SK-N-SH (cell line): ENCODE measurements around the gene PPM1E. TPM values are rescaled to one million over a fixed set of nuclear protein-coding genes. Genes with fewer than 3 reads are reported as not detected.
"Not testable (repeated sequence)": the region's sequence is repeated elsewhere in the genome, so short reads cannot be mapped to it uniquely, and the experiment has no call there.

Experiments
- CTCF ChIA-PET: fragments of 300-600, 350-600 bp; formaldehyde crosslinking; extraction: SDS; loops from one replicate; lab custom pipeline; 2021; lab: Yijun Ruan, JAX
- POLR2A ChIA-PET: fragments of 350-600 bp; sonication (Branson Sonifier 250); formaldehyde crosslinking; extraction: SDS; loops from one replicate; lab custom pipeline; 2020; ENCODE audit warnings: antibody characterized with exemption, inconsistent platforms; lab: Yijun Ruan, JAX
- DNase-seq: peaks from one replicate; pipeline ENCODE4 v3.0.0; 2012
- H2AFZ ChIP-seq: fragments of 200-600 bp; sonication (generic); 2 replicates; pipeline ENCODE4 v1.8.1; 2016; ENCODE audit warnings: antibody characterized with exemption, mild to moderate bottlenecking, low read depth
- H3F3A ChIP-seq: fragments of 200-600 bp; sonication (generic); replicated peaks from 2 replicates; pipeline ENCODE3; 2016; ENCODE audit warnings: antibody characterized with exemption, mild to moderate bottlenecking; ENCODE audit not compliant: insufficient read depth
- H3K27ac ChIP-seq, 2 experiments: fragments of 200-500 bp in 1 of 2; fragments of 200-600 bp in 1 of 2; sonication (Bioruptor generic) in 1 of 2; sonication (generic), shearing (Covaris generic) in 1 of 2; 2 replicates each; pipeline versions ENCODE4 v1.5.1 to v1.6.1; 2014 to 2016; ENCODE audit warnings: low read depth in 2 of 2, inconsistent platforms in 1 of 2, low read length in 1 of 2, mild to moderate bottlenecking in 1 of 2, mixed read lengths in 1 of 2
- H3K27me3 ChIP-seq: fragments of 200-600 bp; sonication (generic), shearing (Covaris generic); 2 replicates; pipeline ENCODE4 v1.6.1; 2016; ENCODE audit warnings: mixed run types; ENCODE audit not compliant: insufficient read depth
- H3K36me3 ChIP-seq, 2 experiments: fragments of 200-500 bp in 1 of 2; fragments of 200-600 bp in 1 of 2; sonication (Bioruptor generic) in 1 of 2; sonication (generic) in 1 of 2; replicated peaks in 1 of 2; 2 replicates each; pipeline versions ENCODE3 to v1.5.1; 2014 to 2016; ENCODE audit warnings: low read length in 1 of 2, mild to moderate bottlenecking in 1 of 2; ENCODE audit not compliant: insufficient read depth in 2 of 2, control insufficient read depth in 1 of 2
- H3K4me1 ChIP-seq, 2 experiments: fragments of 200-500 bp in 1 of 2; fragments of 200-600 bp in 1 of 2; sonication (Bioruptor generic) in 1 of 2; sonication (generic), shearing (Covaris generic) in 1 of 2; 2 replicates each; pipeline versions ENCODE4 v1.5.1 to v1.6.1; 2014 to 2016; ENCODE audit warnings: low read depth in 1 of 2, low read length in 1 of 2, mixed run types in 1 of 2; ENCODE audit not compliant: insufficient read depth in 2 of 2, control insufficient read depth in 1 of 2
- H3K4me2 ChIP-seq: fragments of 200-600 bp; sonication (generic), shearing (Covaris generic); 2 replicates; pipeline ENCODE4 v1.6.1; 2017; ENCODE audit warnings: mixed run types
- H3K4me3 ChIP-seq, 2 experiments: fragments of 200-500 bp in 1 of 2; fragments of 200-600 bp in 1 of 2; sonication (Bioruptor generic) in 1 of 2; sonication (generic), shearing (Covaris generic) in 1 of 2; 2 replicates each; pipeline versions ENCODE4 v1.5.1 to v1.8.1; 2014 to 2016; ENCODE audit warnings: low read depth in 2 of 2, inconsistent platforms in 1 of 2, low read length in 1 of 2, mild to moderate bottlenecking in 1 of 2, mixed read lengths in 1 of 2, moderate library complexity in 1 of 2
- H3K79me2 ChIP-seq: fragments of 200-600 bp; sonication (generic); 2 replicates; pipeline ENCODE4 v1.8.1; 2017; ENCODE audit warnings: mild to moderate bottlenecking; ENCODE audit not compliant: insufficient read depth
- H3K9ac ChIP-seq: fragments of 200-600 bp; sonication (generic); 2 replicates; pipeline ENCODE4 v1.6.1; 2017; ENCODE audit warnings: mixed run types
- H3K9me2 ChIP-seq: fragments of 200-600 bp; sonication (generic); 2 replicates; pipeline ENCODE4 v1.6.1; 2017; ENCODE audit warnings: mixed run types
- H3K9me3 ChIP-seq: fragments of 200-600 bp; sonication (generic); 2 replicates; pipeline ENCODE4 v1.6.1; 2017; ENCODE audit warnings: mixed run types, mild to moderate bottlenecking, moderate library complexity
- H4K20me1 ChIP-seq: fragments of 200-600 bp; sonication (generic); 2 replicates; pipeline ENCODE4 v1.6.1; 2017; ENCODE audit warnings: mild to moderate bottlenecking, mixed run types; ENCODE audit not compliant: insufficient read depth
- CHD2 ChIP-seq: fragments of 150-350 bp; IDR thresholded peaks from 2 replicates; pipeline ENCODE4 v1.6.1; 2018; ENCODE audit warnings: low read length; ENCODE audit not compliant: partially characterized antibody
- ELF1 ChIP-seq: IDR thresholded peaks from 2 replicates; pipeline ENCODE4 v1.4.0; 2012
- EP300 ChIP-seq, 2 experiments: IDR thresholded peaks; 2 replicates each; pipeline versions ENCODE4 v1.4.0 to v1.6.1; 2012; ENCODE audit warnings: borderline replicate concordance in 1 of 2, low read depth in 1 of 2, low read length in 1 of 2
- FOSL2 ChIP-seq: IDR thresholded peaks from 2 replicates; pipeline ENCODE4 v1.4.0; 2012; ENCODE audit warnings: low read depth, mild to moderate bottlenecking, moderate library complexity, borderline replicate concordance
- FOXJ3 ChIP-seq: sonication (generic); formaldehyde crosslinking; IDR thresholded peaks from 2 replicates; pipeline ENCODE4 v1.5.1; 2020; ENCODE audit warnings: mild to moderate bottlenecking, missing genetic modification reagents
- MEF2A ChIP-seq: IDR thresholded peaks from 2 replicates; pipeline ENCODE4 v1.4.0; 2012; ENCODE audit warnings: low read depth, borderline replicate concordance
- MXI1 ChIP-seq: IDR thresholded peaks from 2 replicates; pipeline ENCODE4 v1.6.1; 2012; ENCODE audit warnings: mild to moderate bottlenecking, low read depth, low read length, improper control_type of control experiment
- NFIC ChIP-seq: IDR thresholded peaks from 2 replicates; pipeline ENCODE4 v1.4.0; 2012; ENCODE audit warnings: borderline replicate concordance
- NRF1 ChIP-seq: IDR thresholded peaks from 2 replicates; pipeline ENCODE4 v1.6.1; 2012; ENCODE audit warnings: low read depth, mild to moderate bottlenecking, low read length
- POLR2AphosphoS5 ChIP-seq: IDR thresholded peaks from 2 replicates; pipeline ENCODE4 v1.6.1; 2012; ENCODE audit warnings: low read depth, low read length
- TCF12 ChIP-seq: IDR thresholded peaks from 2 replicates; pipeline ENCODE4 v1.4.0; 2012
- WGBS: methylation state at CpG from one replicate; pipeline ENCODE4 v1.1.6; 2017; ENCODE audit warnings: low lambda C conversion rate; 5-methylcytosine and 5-hydroxymethylcytosine counted together
- polyA plus RNA-seq, 3 experiments: library from polyadenylated mRNA; depleted of rRNA; stranded (reverse); fragments of >200 nt; gene quantifications; 2 replicates each; pipeline ENCODE4 v1.2.3, GENCODE V29; 2012
- TF ChIP-seq, protein P1 (sequence below): IDR thresholded peaks from 2 replicates; pipeline ENCODE4 v1.6.1; 2012; ENCODE audit warnings: mild to moderate bottlenecking, low read depth, low read length, moderate library complexity
- TF ChIP-seq, protein P2 (sequence below): IDR thresholded peaks from 2 replicates; pipeline ENCODE4 v1.4.0; 2012; ENCODE audit warnings: low read depth
- TF ChIP-seq, protein P3 (sequence below): IDR thresholded peaks from 2 replicates; pipeline ENCODE4 v1.4.0; 2012; ENCODE audit warnings: low read depth, borderline replicate concordance
- TF ChIP-seq, protein P4 (sequence below): IDR thresholded peaks from 2 replicates; pipeline ENCODE4; 2012

Gene PPM1E
- polyA plus RNA-seq, 1 of the 3 experiments (the other 2 are of a cell fraction): 0.08 TPM

DNA sequence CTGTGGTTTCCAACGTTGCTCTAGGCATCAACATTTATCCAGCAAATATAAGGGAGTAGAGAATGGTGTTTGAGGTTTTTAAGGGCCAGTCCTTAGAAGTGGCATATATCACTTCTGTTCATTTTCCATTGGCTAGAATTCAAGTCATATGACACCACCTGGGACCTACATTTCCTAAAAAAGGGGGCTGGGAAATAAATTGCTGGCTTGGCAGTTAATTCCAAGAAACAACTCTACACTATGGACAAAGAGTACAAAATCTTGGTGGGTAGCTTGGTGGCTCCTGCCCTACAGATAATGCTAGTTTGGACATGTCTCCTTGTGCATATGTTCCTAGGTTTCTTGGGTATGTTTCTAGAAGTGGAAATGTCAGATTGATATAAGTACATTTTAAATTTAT lies 7.6 kb downstream of the PPM1E start:
- peaks cover 0 to 6% of the 10 kb centered on the region in 2 experiments; a peak in 2 of 4 replicates for H3K4me1 ChIP-seq
- no peak overlapping the region for H3K27ac ChIP-seq
- no peak overlapping the region for H2AFZ ChIP-seq
- WGBS: 17% methylated on average over 1 of the region's 1 CpG
- TF ChIP-seq ELF1 (no peak), NFIC (no peak)
- TF ChIP-seq, protein P1, sequence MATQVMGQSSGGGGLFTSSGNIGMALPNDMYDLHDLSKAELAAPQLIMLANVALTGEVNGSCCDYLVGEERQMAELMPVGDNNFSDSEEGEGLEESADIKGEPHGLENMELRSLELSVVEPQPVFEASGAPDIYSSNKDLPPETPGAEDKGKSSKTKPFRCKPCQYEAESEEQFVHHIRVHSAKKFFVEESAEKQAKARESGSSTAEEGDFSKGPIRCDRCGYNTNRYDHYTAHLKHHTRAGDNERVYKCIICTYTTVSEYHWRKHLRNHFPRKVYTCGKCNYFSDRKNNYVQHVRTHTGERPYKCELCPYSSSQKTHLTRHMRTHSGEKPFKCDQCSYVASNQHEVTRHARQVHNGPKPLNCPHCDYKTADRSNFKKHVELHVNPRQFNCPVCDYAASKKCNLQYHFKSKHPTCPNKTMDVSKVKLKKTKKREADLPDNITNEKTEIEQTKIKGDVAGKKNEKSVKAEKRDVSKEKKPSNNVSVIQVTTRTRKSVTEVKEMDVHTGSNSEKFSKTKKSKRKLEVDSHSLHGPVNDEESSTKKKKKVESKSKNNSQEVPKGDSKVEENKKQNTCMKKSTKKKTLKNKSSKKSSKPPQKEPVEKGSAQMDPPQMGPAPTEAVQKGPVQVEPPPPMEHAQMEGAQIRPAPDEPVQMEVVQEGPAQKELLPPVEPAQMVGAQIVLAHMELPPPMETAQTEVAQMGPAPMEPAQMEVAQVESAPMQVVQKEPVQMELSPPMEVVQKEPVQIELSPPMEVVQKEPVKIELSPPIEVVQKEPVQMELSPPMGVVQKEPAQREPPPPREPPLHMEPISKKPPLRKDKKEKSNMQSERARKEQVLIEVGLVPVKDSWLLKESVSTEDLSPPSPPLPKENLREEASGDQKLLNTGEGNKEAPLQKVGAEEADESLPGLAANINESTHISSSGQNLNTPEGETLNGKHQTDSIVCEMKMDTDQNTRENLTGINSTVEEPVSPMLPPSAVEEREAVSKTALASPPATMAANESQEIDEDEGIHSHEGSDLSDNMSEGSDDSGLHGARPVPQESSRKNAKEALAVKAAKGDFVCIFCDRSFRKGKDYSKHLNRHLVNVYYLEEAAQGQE: no peak
- TF ChIP-seq, all 33 proteins: peak for 0
- DNase-seq: no peak
- Histone ChIP-seq H3K4me3 (no peak overlapping the region), H3K4me2 (no peak overlapping the region), H3K79me2 (no peaks in the 10 kb centered on the region), H3K9ac (no peak overlapping the region), H4K20me1 (no peaks in the 10 kb centered on the region), H3K27me3 (peaks cover under 1% of the 10 kb centered on the region; the same call in 1 of the 2 replicates), H3K9me2 (no peaks in the 10 kb centered on the region), H3F3A (no peaks in the 10 kb centered on the region), H3K36me3 (no peaks in the 10 kb centered on the region), H3K9me3 (no peaks in the 10 kb centered on the region)
- ChIA-PET CTCF (no interaction called here), POLR2A (no interaction called here)

DNA sequence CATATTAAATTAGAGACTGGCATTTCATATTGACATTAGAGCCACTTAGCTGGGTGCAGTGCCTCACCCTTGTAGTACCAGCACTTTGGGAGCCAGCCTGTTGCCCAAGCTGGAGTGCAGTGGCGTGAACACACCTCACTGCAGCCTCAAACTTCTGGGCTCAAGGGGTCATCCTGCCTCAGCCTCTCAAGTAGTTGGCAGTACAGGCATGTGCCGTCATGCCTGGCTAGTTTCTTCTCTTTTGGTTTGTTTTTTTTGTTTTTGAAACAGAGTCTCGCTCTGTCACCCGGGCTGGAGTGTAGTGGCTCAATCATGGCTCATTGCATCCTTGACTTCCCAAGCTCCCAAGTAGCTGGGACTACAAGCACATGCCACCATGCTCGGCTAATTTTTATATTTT lies 8.7 kb downstream of the PPM1E start:
- no peaks in the 10 kb centered on the region for H3K36me3 ChIP-seq
- H3F3A ChIP-seq: no peaks in the 10 kb centered on the region
- no peaks in the 10 kb centered on the region; the same call in 1 of the 2 replicates for H3K27me3 ChIP-seq
- no peak overlapping the region for H3K9ac ChIP-seq
- H3K79me2 ChIP-seq: no peaks in the 10 kb centered on the region
- no peaks in the 10 kb centered on the region for H3K9me2 ChIP-seq
- ChIA-PET CTCF (no interaction called here), POLR2A (interaction anchor here (0.6 kb wide), 1 partner anchor 12 kb away, joined by 4 read pairs; no protein-coding TSS in a partner anchor)
- H2AFZ ChIP-seq: no peak overlapping the region
- H3K27ac ChIP-seq: no peak overlapping the region
- no peak overlapping the region for H3K4me2 ChIP-seq
- H3K4me1 ChIP-seq: peaks cover 0 to 2% of the 10 kb centered on the region in 2 experiments; a peak in 1 of 4 replicates
- H3K9me3 ChIP-seq: no peaks in the 10 kb centered on the region
- no peak for TF ChIP-seq MEF2A
- no peak for TF ChIP-seq TCF12
- TF ChIP-seq CHD2: no peak
- TF ChIP-seq, protein P2, sequence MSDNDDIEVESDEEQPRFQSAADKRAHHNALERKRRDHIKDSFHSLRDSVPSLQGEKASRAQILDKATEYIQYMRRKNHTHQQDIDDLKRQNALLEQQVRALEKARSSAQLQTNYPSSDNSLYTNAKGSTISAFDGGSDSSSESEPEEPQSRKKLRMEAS: no peak
- TF ChIP-seq ELF1: no peak
- TF ChIP-seq, protein P3, sequence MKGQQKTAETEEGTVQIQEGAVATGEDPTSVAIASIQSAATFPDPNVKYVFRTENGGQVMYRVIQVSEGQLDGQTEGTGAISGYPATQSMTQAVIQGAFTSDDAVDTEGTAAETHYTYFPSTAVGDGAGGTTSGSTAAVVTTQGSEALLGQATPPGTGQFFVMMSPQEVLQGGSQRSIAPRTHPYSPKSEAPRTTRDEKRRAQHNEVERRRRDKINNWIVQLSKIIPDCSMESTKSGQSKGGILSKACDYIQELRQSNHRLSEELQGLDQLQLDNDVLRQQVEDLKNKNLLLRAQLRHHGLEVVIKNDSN: no peak
- no peak for TF ChIP-seq MXI1
- TF ChIP-seq FOXJ3 (CRISPR knock-in tag): no peak
- no peak for TF ChIP-seq FOSL2
- TF ChIP-seq POLR2AphosphoS5: no peak
- no peak for TF ChIP-seq NRF1
- TF ChIP-seq EP300 (IDR thresholded peaks at IDR 0.05; ENCODE audit: borderline replicate concordance in 1 of 2, low read depth in 1 of 2, low read length in 1 of 2): no peak
- TF ChIP-seq, protein P4, sequence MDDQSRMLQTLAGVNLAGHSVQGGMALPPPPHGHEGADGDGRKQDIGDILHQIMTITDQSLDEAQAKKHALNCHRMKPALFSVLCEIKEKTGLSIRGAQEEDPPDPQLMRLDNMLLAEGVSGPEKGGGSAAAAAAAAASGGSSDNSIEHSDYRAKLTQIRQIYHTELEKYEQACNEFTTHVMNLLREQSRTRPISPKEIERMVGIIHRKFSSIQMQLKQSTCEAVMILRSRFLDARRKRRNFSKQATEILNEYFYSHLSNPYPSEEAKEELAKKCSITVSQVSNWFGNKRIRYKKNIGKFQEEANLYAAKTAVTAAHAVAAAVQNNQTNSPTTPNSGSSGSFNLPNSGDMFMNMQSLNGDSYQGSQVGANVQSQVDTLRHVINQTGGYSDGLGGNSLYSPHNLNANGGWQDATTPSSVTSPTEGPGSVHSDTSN: no peak
- H4K20me1 ChIP-seq: no peaks in the 10 kb centered on the region
- no peak for DNase-seq
- WGBS: 61% methylated on average over 5 of the region's 5 CpGs
- H3K4me3 ChIP-seq: no peak overlapping the region

DNA sequence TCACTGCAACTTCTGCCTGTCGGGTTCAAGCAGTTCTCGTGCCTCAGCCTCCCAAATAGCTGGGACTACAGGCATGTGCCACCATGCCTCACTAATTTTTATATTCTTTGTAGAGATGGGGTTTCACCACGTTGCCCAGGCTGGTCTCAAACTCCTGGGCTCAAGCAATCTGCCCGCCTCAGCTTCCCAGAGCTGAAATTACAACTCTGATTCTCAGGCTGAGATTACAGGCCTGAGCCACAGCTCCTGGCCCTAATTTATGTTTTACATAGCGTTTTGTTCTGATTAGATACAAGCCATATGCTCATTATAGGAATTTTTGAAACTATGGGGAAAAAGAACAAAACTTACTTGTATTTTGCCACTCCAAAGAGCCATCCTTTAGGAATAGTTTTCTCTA lies 22.8 kb downstream of the PPM1E start:
- not testable (repeated sequence) for DNase-seq, H3K4me3 ChIP-seq, H3K27ac ChIP-seq, H4K20me1 ChIP-seq, H3K4me2 ChIP-seq, H3K9ac ChIP-seq, H3K79me2 ChIP-seq, H3K27me3 ChIP-seq, H3K9me3 ChIP-seq, H2AFZ ChIP-seq, H3K36me3 ChIP-seq, H3F3A ChIP-seq, H3K4me1 ChIP-seq, H3K9me2 ChIP-seq
- ChIA-PET POLR2A (interaction anchor here (0.6 to 1.0 kb wide), 2 partner anchors 22 to 259 kb away, joined by 3 to 4 read pairs; no protein-coding TSS in a partner anchor), CTCF (interaction anchor here (0.9 to 2.0 kb wide), 4 partner anchors 20 to 227 kb away, joined by 3 to 4 read pairs (median 4); partner anchors contain the start of gene PPM1E)
- 60% methylated on average over 5 of the region's 5 CpGs for WGBS
